GM23338 (cell line): ENCODE measurements around the gene TTC28. TPM values are rescaled to one million over a fixed set of nuclear protein-coding genes. Genes with fewer than 3 reads are reported as not detected.

ENCODE experiments used
- ATAC-seq: fragments of 200-7000 bp; cut with Tn5 transposase; 3 replicates; pipeline ENCODE4 v1.9.1; 2020
- DNase-seq: peaks from one replicate; pipeline ENCODE4 v3.0.0-alpha.2; 2015; ENCODE audit warnings: low spot score
- H2AFZ ChIP-seq: fragments of 200-600 bp; sonication (generic); 2 replicates; pipeline ENCODE4 v1.8.0; 2016; ENCODE audit warnings: antibody characterized with exemption, mild to moderate bottlenecking, moderate library complexity
- H3F3A ChIP-seq: fragments of 200-600 bp; sonication (generic); replicated peaks from 2 replicates; pipeline ENCODE4 v1.8.0; 2017; ENCODE audit warnings: antibody characterized with exemption, mixed run types, low read depth
- H3K27ac ChIP-seq: fragments of 200-600 bp; sonication (generic); 2 replicates; pipeline ENCODE4 v1.6.1; 2016; ENCODE audit warnings: low read depth
- H3K27me3 ChIP-seq: fragments of 200-600 bp; sonication (generic); 2 replicates; pipeline ENCODE4 v1.8.0; 2016; ENCODE audit warnings: mild to moderate bottlenecking, mixed run types, moderate library complexity; ENCODE audit not compliant: insufficient read depth
- H3K36me3 ChIP-seq: fragments of 200-600 bp; sonication (generic); 2 replicates; pipeline ENCODE4 v1.8.0; 2016; ENCODE audit warnings: mild to moderate bottlenecking; ENCODE audit not compliant: insufficient read depth
- H3K4me1 ChIP-seq: fragments of 200-600 bp; sonication (generic); 2 replicates; pipeline ENCODE4 v1.8.0; 2016; ENCODE audit warnings: mild to moderate bottlenecking, moderate library complexity; ENCODE audit not compliant: insufficient read depth
- H3K4me2 ChIP-seq: fragments of 200-600 bp; sonication (generic); 2 replicates; pipeline ENCODE4 v1.7.1; 2017; ENCODE audit warnings: mixed run types
- H3K4me3 ChIP-seq: fragments of 200-600 bp; sonication (generic); 2 replicates; pipeline ENCODE4 v1.6.1; 2016; ENCODE audit warnings: mixed run types
- H3K79me2 ChIP-seq: fragments of 200-600 bp; sonication (generic); replicated peaks from 2 replicates; pipeline ENCODE4 v1.8.0; 2017; ENCODE audit warnings: mild to moderate bottlenecking; ENCODE audit not compliant: insufficient read depth
- H3K9me2 ChIP-seq: fragments of 200-600 bp; sonication (generic); 2 replicates; pipeline ENCODE4 v1.8.0; 2017; ENCODE audit not compliant: insufficient read depth
- H4K20me1 ChIP-seq: fragments of 200-600 bp; sonication (generic); replicated peaks from 2 replicates; pipeline ENCODE4 v1.8.0; 2017; ENCODE audit warnings: mild to moderate bottlenecking; ENCODE audit not compliant: insufficient read depth
- H3K27ac Mint-ChIP-seq: 2 replicates; pipeline ENCODE4 v1.8.0; 2020; ENCODE audit warnings: inconsistent platforms, mild to moderate bottlenecking, moderate library complexity, mixed read lengths
- H3K27me3 Mint-ChIP-seq: 3 replicates; pipeline ENCODE4 v1.8.0; 2022; ENCODE audit warnings: low read depth, mild to moderate bottlenecking, moderate library complexity, mixed read lengths, inconsistent platforms; ENCODE audit not compliant: insufficient read depth, poor library complexity
- H3K36me3 Mint-ChIP-seq: 3 replicates; pipeline ENCODE4 v1.8.0; 2021; ENCODE audit warnings: low read depth, mild to moderate bottlenecking, inconsistent platforms, moderate library complexity, mixed read lengths
- H3K4me1 Mint-ChIP-seq: 3 replicates; pipeline ENCODE4 v1.8.0; 2020; ENCODE audit warnings: mild to moderate bottlenecking, inconsistent platforms, mixed read lengths
- H3K4me3 Mint-ChIP-seq: 3 replicates; pipeline ENCODE4 v1.8.0; 2021; ENCODE audit warnings: moderate library complexity, mild to moderate bottlenecking, inconsistent platforms, mixed read lengths
- H3K9me3 Mint-ChIP-seq: 3 replicates; pipeline ENCODE4 v1.8.0; 2020; ENCODE audit warnings: moderate library complexity, mild to moderate bottlenecking, inconsistent platforms, mixed read lengths
- EZH2 ChIP-seq: fragments of 200-600 bp; sonication (generic); IDR thresholded peaks from one replicate; pipeline ENCODE4 v1.8.0; 2017; ENCODE audit warnings: antibody characterized with exemption, mild to moderate bottlenecking, low read depth; ENCODE audit not compliant: unreplicated experiment
- JUNB ChIP-seq: IDR thresholded peaks from one replicate; pipeline ENCODE4 v1.6.1; 2016; ENCODE audit warnings: antibody characterized with exemption; ENCODE audit not compliant: unreplicated experiment
- NANOG ChIP-seq: IDR thresholded peaks from 2 replicates; pipeline ENCODE4 v1.6.1; 2016; ENCODE audit warnings: antibody characterized with exemption, borderline replicate concordance
- POLR2AphosphoS5 ChIP-seq: IDR thresholded peaks from 2 replicates; pipeline ENCODE4 v1.6.1; 2016; ENCODE audit warnings: antibody characterized with exemption, low read depth
- STAT1 ChIP-seq: IDR thresholded peaks from one replicate; pipeline ENCODE4 v1.6.1; 2016; ENCODE audit warnings: antibody characterized with exemption; ENCODE audit not compliant: unreplicated experiment
- ZNF331 ChIP-seq: fragments of 250-450 bp; sonication (Bioruptor Pico); IDR thresholded peaks from 2 replicates; pipeline ENCODE4 v1.5.0; 2020; ENCODE audit warnings: low read depth, mild to moderate bottlenecking, moderate library complexity
- polyA plus RNA-seq: library from polyadenylated mRNA; unstranded; fragments of >200 nt; fragmentation: Nextera tagmentation; extraction: Ambion mirVana; gene quantifications from 2 replicates; pipeline ENCODE4 v1.2.1, GENCODE V29; 2016
- total RNA-seq: library from RNA; depleted of rRNA; stranded (reverse); fragments of >200 nt; shearing (Covaris generic); gene quantifications from 2 replicates; pipeline ENCODE4 v1.2.3, GENCODE V29; 2014
- TF ChIP-seq, protein P1 (sequence below), 2 experiments: fragments of 200-600 bp in 1 of 2; sonication (generic) in 1 of 2; conservative IDR thresholded peaks; 2 replicates each; pipeline versions ENCODE4 v1.5.1 to v1.6.1; 2016 to 2017; ENCODE audit warnings: antibody characterized with exemption in 2 of 2, low read depth in 2 of 2, mild to moderate bottlenecking in 2 of 2, moderate library complexity in 1 of 2
- TF ChIP-seq, protein P2 (sequence below): fragments of 250-450 bp; sonication (Bioruptor Pico); IDR thresholded peaks from 2 replicates; pipeline ENCODE4 v1.5.0; 2020; ENCODE audit warnings: mild to moderate bottlenecking, moderate library complexity

Gene TTC28
- total and polyA plus RNA-seq, 2 experiments from 2014 or later: 4.5 to 16.1 TPM

DNA sequence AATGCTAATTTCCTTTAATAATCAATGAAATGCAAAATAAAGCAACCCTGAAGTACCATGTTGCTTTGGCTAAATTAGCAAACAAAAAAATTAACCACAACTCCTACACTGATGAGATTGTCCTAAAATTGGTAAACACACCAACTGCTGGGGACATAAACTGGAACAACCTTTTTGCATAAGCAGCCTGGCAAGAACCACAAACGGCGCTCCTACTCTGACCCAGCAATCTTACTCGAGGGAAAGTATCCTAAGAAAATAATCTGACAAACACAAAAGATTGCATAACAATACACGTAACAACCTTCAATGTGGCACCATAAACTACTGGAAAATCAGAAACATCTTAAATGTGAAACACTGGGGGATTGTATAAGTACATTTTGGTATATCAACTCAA lies 570.8 kb downstream of the TTC28 start:
- DNase-seq (no peak), ATAC-seq (no peak)
- H4K20me1 ChIP-seq: no peaks in the 10 kb centered on the region
- H3K4me1 ChIP-seq: peaks cover 20% of the 10 kb centered on the region
- peaks cover 38% of the 10 kb centered on the region for H3K4me1 Mint-ChIP-seq
- H3K9me2 ChIP-seq: no peaks in the 10 kb centered on the region
- no peak overlapping the region for H3K4me2 ChIP-seq
- H3K27me3 Mint-ChIP-seq: peaks cover 4% of the 10 kb centered on the region
- no peak overlapping the region for H3K27ac ChIP-seq
- no peaks in the 10 kb centered on the region for H3K79me2 ChIP-seq
- no peak overlapping the region for H3K27ac Mint-ChIP-seq
- H3K4me3 ChIP-seq: no peak overlapping the region
- no peak for TF ChIP-seq NANOG
- no peak for TF ChIP-seq POLR2AphosphoS5
- no peak for TF ChIP-seq JUNB
- no peak for TF ChIP-seq STAT1
- TF ChIP-seq EZH2: no peak
- TF ChIP-seq, protein P1, sequence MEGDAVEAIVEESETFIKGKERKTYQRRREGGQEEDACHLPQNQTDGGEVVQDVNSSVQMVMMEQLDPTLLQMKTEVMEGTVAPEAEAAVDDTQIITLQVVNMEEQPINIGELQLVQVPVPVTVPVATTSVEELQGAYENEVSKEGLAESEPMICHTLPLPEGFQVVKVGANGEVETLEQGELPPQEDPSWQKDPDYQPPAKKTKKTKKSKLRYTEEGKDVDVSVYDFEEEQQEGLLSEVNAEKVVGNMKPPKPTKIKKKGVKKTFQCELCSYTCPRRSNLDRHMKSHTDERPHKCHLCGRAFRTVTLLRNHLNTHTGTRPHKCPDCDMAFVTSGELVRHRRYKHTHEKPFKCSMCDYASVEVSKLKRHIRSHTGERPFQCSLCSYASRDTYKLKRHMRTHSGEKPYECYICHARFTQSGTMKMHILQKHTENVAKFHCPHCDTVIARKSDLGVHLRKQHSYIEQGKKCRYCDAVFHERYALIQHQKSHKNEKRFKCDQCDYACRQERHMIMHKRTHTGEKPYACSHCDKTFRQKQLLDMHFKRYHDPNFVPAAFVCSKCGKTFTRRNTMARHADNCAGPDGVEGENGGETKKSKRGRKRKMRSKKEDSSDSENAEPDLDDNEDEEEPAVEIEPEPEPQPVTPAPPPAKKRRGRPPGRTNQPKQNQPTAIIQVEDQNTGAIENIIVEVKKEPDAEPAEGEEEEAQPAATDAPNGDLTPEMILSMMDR (conservative IDR thresholded peaks at IDR 0.05; ENCODE audit: low read depth in 2 of 2): no peak
- no peak for TF ChIP-seq ZNF331 (CRISPR knock-in tag)
- no peaks in the 10 kb centered on the region for H3K36me3 Mint-ChIP-seq
- no peak overlapping the region for H2AFZ ChIP-seq
- no peak overlapping the region for H3K4me3 Mint-ChIP-seq
- H3K36me3 ChIP-seq: no peaks in the 10 kb centered on the region
- no peaks in the 10 kb centered on the region for H3K27me3 ChIP-seq
- H3F3A ChIP-seq: 0 out of 2 replicates have a peak, but pooled peaks cover 3% of the 10 kb centered on the region
- H3K9me3 Mint-ChIP-seq: no peaks in the 10 kb centered on the region; the same call in 2 of the 3 replicates

DNA sequence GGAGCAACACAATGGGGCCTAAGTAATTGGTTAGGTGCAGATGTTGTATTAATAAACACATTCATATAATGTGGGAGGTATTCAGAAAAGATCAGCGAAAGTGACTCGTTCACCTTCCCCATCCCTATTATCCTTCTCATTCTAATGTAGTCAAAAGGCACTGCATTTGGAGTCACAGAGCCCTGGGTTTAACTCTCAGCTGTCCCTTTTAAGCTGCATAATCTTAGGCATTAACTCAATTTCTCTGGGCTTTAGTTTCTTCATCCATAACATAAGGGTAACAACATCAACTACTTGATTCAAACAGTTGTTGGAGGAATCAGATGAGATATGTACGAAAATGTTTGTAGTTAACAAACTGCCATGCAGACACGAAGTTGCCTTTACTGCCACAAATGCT lies 573.0 kb downstream of the TTC28 start:
- H2AFZ ChIP-seq: no peak overlapping the region
- no peaks in the 10 kb centered on the region for H3K9me2 ChIP-seq
- H3K36me3 ChIP-seq: no peaks in the 10 kb centered on the region
- peaks cover 2% of the 10 kb centered on the region for H3K27me3 Mint-ChIP-seq
- H3K4me3 Mint-ChIP-seq: no peak overlapping the region
- no peak overlapping the region for H3K27ac ChIP-seq
- H3K4me2 ChIP-seq: no peak overlapping the region
- H3K9me3 Mint-ChIP-seq: no peaks in the 10 kb centered on the region
- DNase-seq: no peak
- H3K4me1 Mint-ChIP-seq: peaks cover 21% of the 10 kb centered on the region
- no peak overlapping the region for H3K4me3 ChIP-seq
- no peak overlapping the region for H3K27ac Mint-ChIP-seq
- no peaks in the 10 kb centered on the region for H4K20me1 ChIP-seq
- 0 out of 2 replicates have a peak, but pooled peaks cover 3% of the 10 kb centered on the region for H3F3A ChIP-seq
- no peak for ATAC-seq
- no peaks in the 10 kb centered on the region for H3K27me3 ChIP-seq
- TF ChIP-seq, protein P1 (conservative IDR thresholded peaks at IDR 0.05; ENCODE audit: low read depth in 2 of 2): no peak
- TF ChIP-seq JUNB (no peak), POLR2AphosphoS5 (no peak), ZNF331 (CRISPR knock-in tag) (no peak)
- TF ChIP-seq, protein P2, sequence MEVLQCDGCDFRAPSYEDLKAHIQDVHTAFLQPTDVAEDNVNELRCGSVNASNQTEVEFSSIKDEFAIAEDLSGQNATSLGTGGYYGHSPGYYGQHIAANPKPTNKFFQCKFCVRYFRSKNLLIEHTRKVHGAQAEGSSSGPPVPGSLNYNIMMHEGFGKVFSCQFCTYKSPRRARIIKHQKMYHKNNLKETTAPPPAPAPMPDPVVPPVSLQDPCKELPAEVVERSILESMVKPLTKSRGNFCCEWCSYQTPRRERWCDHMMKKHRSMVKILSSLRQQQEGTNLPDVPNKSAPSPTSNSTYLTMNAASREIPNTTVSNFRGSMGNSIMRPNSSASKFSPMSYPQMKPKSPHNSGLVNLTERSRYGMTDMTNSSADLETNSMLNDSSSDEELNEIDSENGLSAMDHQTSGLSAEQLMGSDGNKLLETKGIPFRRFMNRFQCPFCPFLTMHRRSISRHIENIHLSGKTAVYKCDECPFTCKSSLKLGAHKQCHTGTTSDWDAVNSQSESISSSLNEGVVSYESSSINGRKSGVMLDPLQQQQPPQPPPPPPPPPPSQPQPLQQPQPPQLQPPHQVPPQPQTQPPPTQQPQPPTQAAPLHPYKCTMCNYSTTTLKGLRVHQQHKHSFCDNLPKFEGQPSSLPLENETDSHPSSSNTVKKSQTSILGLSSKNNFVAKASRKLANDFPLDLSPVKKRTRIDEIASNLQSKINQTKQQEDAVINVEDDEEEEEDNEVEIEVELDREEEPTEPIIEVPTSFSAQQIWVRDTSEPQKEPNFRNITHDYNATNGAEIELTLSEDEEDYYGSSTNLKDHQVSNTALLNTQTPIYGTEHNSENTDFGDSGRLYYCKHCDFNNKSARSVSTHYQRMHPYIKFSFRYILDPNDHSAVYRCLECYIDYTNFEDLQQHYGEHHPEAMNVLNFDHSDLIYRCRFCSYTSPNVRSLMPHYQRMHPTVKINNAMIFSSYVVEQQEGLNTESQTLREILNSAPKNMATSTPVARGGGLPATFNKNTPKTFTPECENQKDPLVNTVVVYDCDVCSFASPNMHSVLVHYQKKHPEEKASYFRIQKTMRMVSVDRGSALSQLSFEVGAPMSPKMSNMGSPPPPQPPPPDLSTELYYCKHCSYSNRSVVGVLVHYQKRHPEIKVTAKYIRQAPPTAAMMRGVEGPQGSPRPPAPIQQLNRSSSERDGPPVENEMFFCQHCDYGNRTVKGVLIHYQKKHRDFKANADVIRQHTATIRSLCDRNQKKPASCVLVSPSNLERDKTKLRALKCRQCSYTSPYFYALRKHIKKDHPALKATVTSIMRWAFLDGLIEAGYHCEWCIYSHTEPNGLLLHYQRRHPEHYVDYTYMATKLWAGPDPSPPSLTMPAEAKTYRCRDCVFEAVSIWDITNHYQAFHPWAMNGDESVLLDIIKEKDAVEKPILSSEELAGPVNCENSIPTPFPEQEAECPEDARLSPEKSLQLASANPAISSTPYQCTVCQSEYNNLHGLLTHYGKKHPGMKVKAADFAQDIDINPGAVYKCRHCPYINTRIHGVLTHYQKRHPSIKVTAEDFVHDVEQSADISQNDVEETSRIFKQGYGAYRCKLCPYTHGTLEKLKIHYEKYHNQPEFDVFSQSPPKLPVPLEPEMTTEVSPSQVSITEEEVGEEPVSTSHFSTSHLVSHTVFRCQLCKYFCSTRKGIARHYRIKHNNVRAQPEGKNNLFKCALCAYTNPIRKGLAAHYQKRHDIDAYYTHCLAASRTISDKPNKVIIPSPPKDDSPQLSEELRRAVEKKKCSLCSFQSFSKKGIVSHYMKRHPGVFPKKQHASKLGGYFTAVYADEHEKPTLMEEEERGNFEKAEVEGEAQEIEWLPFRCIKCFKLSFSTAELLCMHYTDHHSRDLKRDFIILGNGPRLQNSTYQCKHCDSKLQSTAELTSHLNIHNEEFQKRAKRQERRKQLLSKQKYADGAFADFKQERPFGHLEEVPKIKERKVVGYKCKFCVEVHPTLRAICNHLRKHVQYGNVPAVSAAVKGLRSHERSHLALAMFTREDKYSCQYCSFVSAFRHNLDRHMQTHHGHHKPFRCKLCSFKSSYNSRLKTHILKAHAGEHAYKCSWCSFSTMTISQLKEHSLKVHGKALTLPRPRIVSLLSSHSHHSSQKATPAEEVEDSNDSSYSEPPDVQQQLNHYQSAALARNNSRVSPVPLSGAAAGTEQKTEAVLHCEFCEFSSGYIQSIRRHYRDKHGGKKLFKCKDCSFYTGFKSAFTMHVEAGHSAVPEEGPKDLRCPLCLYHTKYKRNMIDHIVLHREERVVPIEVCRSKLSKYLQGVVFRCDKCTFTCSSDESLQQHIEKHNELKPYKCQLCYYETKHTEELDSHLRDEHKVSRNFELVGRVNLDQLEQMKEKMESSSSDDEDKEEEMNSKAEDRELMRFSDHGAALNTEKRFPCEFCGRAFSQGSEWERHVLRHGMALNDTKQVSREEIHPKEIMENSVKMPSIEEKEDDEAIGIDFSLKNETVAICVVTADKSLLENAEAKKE: no peak
- peaks cover 12% of the 10 kb centered on the region for H3K4me1 ChIP-seq
- H3K36me3 Mint-ChIP-seq: no peaks in the 10 kb centered on the region
- H3K79me2 ChIP-seq: no peaks in the 10 kb centered on the region
